ENCODE results near the gene SPG11. TPM values are rescaled to one million over a fixed set of nuclear protein-coding genes. Genes with fewer than 3 reads are reported as not detected.

SPG11 gene
- total RNA-seq, 2 donors from 2014 or later, result 68.1 to 76.0 TPM

DNA sequence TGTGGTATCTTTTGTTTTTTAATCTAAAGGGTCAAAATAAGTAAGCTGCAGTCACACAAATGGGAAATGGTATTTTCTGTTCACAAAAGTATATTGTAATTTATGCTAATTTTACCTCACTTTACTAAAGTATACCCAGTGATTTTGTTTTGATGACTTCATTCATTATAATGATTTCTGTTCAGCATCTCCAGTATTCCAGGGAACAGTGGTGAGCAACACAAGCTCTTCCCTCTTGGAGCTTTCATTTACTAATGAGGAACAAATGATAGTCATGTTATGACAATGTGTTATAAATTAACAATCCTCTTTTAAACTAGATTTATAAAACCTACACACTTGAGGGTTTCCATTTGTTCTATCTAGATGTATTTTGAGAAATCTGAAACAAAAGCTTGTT is 147.0 kb downstream of the SPG11 start:
- DNase-seq (ENCODE audit: low spot score), result no peak
- Histone ChIP-seq H3K27ac (no peak overlapping the region), H3K4me3 (no peak overlapping the region), H3K4me1 (ENCODE audit: control insufficient read depth in 1 of 2, low read depth in 2 of 2) (no peaks in the 10 kb centered on the region), H3K27me3 (replicated peaks; ENCODE audit: insufficient read depth) (no peaks in the 10 kb centered on the region), H3K36me3 (peaks cover 12% of the 10 kb centered on the region), H3K9me3 (no peaks in the 10 kb centered on the region)
- TF ChIP-seq, protein P1, sequence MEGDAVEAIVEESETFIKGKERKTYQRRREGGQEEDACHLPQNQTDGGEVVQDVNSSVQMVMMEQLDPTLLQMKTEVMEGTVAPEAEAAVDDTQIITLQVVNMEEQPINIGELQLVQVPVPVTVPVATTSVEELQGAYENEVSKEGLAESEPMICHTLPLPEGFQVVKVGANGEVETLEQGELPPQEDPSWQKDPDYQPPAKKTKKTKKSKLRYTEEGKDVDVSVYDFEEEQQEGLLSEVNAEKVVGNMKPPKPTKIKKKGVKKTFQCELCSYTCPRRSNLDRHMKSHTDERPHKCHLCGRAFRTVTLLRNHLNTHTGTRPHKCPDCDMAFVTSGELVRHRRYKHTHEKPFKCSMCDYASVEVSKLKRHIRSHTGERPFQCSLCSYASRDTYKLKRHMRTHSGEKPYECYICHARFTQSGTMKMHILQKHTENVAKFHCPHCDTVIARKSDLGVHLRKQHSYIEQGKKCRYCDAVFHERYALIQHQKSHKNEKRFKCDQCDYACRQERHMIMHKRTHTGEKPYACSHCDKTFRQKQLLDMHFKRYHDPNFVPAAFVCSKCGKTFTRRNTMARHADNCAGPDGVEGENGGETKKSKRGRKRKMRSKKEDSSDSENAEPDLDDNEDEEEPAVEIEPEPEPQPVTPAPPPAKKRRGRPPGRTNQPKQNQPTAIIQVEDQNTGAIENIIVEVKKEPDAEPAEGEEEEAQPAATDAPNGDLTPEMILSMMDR (IDR thresholded peaks at IDR 0.05), result no peak
- ATAC-seq (ENCODE audit: insufficient number of reproducible peaks, low FRiP score, low read depth), result no peak

Other genes with a start within 250 kb of the SPG11 start
- gene CTDSPL2, start 236.0 kb downstream of the SPG11 start, total RNA-seq, result 10 to 100 TPM; 30.9 to 64.5 TPM
- 10 to 100 TPM; 32.2 to 68.1 TPM for gene EIF3J, start 126.5 kb downstream of the SPG11 start, total RNA-seq
- 1 to 10 TPM; 1.1 to 1.3 TPM for gene PATL2, start 47.7 kb upstream of the SPG11 start, total RNA-seq
- gene B2M, start 47.9 kb upstream of the SPG11 start, total RNA-seq, result 1,000 to 10,000 TPM; 2,389 to 3,309 TPM
- gene TRIM69, start 72.9 kb upstream of the SPG11 start, total RNA-seq, result 10 to 100 TPM; 10.4 to 65.0 TPM